ENCODE results near the gene CASTOR2. TPM values are rescaled to one million over a fixed set of nuclear protein-coding genes. Genes with fewer than 3 reads are reported as not detected.
"Not testable (repeated sequence)": the region's sequence is repeated elsewhere in the genome, so short reads cannot be mapped to it uniquely, and the experiment has no call there.

Gene CASTOR2
- polyA plus RNA-seq, 4 donors = 4.3 to 8.9 (median 7.8) TPM

DNA sequence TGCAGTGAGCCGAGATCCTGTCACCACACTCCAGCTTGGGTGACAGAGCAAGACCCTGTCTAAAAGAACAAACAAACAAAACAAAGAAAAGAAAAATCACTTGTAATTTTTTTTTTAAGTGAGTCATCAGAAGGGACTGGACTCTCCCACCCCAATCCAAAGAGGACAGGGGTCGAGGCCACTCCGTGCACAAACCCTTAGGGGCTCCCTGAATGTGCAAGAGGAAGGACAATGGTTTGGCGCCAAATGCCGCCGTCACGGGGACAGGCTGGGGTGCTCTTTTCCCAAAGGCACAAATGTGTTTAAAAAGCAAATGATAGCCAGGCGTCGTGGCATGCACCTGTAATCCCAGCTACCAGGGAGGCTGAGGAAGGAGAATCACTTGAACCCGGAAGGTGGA, 85.3 kb downstream of the CASTOR2 start:
- DNase-seq (ENCODE audit: low read depth in 4 of 4, low spot score in 3 of 4) = no peak

GRCh38 chr7:75050501-75050900, 86.0 kb downstream of the CASTOR2 start:
- no peak for DNase-seq (ENCODE audit: low read depth in 4 of 4, low spot score in 3 of 4)

- DNase-seq (ENCODE audit: low read depth in 4 of 4, low spot score in 3 of 4) = no peak
These were observed 90.2 kb downstream of the CASTOR2 start for GRCh38 chr7:75054744-75055143.

DNA sequence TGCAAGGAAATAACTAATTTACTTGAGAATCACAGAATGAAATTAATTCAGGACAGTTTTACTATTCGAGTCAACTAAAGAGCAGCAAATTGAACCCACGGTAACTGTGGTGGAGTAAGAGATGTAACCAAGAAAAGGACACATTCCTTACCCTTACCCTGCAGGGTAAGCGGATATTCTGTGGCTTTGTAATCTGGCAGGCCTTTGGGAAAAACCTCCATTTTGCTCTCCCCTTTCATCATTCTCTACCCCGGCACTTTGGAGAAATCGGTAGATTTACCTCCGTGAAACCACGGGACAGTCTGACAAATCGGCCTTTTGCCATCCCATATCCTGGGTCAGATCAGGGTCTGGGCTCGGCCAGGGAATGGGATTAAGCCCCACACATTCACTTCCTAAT, 90.7 kb downstream of the CASTOR2 start:
- DNase-seq (ENCODE audit: low read depth in 4 of 4, low spot score in 3 of 4) = no peak

DNA sequence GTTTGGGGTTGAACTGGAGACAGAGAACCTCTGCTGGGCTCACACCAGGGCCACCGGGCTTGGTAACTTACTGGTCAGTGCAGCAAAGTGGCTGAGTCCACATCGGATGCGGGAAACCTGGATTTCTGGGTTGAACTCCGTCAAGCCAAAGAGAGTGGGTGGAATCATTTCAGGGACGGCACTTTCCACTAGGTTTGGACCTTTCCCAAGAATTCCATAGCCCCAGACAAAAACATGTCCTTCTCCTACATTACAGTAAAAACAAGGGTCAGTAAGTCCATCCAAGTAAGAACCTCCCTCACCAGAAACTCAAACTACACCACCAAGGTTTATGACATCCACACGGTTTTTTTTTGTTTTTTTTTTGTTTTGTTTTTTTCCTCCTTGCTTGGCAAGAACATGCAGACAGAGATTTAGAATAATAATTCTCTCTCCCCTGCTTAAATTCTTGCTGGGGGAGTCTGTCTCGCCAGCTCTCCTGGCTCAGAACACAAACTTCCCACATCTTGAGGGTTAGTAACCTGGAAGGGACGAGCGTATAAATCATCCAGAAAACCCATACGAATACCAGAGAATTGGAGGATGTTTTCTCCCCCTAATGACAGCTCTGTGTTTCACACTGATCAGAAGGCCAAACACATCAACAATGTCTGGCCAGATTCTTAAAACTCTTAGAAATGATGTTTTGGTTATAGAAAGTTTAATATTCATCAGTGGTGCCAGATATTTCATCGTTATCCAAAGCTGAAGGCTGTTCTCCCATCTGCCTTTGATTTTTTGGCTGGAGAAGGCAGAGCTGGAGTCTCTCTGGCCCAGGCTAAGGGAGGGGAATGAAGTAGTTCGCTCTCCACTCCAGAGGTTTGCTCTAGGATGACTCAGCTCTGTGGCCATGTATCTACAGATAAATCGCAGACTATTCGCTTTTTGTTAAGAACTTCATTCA, 91.6 kb downstream of the CASTOR2 start:
- no peak for DNase-seq (ENCODE audit: low read depth in 4 of 4, low spot score in 3 of 4)

DNA sequence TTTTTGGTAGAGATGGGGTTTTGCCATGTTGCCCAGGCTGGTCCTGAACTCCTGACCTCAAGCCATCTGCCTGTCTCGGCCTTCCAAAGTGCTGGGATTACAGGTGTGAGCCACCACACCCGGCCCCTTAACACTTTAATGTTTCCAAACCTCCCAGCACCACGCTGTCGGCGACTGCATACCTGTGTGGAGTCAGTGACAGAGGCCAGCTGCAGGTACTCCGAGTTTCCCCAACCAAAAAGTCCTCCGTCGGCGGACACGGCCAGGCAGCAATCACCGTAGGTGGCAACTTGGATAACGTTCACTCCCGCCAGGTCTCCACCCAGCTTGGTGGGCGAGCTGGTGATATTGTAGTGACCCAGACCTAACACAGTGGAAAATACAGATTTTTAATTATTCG, 93.9 kb downstream of the CASTOR2 start:
- no peak for DNase-seq (ENCODE audit: low read depth in 4 of 4, low spot score in 3 of 4)

DNA sequence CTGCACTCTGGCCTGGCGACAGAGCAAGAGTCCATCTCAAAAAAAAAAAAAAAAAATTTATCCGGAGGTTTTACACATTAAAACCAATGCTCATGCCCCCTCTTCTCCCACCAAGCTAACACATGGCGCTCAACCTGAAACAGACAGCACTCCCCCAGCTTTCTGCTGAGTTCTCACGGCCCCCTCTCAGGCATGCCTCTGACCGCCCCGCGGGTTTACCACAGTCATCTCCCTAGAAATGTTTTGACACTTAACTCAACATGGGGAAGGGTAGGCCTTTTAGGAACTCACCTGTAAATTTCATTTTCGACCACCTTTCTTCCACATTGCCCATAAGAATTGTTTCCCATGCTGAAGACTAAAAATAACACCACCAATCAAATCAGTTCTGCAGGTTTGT, 99.8 kb downstream of the CASTOR2 start:
- no peak for DNase-seq (ENCODE audit: low read depth in 4 of 4, low spot score in 3 of 4)

DNA sequence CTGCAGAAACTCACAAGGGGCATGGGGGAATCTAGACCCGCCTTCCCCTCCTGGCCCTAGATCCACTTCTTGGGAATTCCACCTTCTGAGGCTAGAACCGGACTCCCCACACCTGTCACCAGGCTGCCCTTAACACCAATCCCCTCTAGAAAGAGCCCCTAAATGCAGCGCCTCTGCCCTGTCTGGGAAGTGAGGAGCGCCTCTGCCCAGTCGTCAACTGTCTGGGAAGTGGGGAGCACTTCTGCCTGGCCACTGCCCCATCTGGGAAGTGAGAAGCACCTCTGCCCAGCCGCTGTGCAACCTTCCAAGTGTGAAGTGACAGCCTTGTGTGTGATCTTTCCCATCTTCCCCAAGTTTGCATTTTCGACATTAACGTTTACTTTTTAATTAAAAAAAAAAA, 100.3 kb downstream of the CASTOR2 start:
- no peak for DNase-seq (ENCODE audit: low read depth in 4 of 4, low spot score in 3 of 4)

DNA sequence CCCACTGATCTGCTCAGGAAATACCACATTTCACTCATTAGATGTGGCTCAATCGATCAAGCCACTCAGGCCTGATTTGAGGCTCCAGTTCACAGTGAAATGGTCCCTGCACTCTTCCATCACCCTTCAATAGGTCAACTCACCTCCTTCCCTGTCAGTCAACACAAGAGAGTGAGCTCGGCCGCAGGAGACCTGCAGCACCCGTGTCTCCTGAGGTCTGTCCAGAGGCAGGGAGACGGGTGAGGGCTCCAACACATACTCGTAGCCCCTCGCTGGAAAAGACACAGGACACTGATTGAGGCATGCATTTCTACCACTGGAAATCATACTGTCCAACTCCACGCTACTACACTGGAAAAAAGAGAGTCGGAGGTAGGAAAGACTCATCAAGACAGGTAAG, 102.0 kb downstream of the CASTOR2 start:
- no peak for DNase-seq (ENCODE audit: low read depth in 4 of 4, low spot score in 3 of 4)

- no peak for DNase-seq (ENCODE audit: low read depth in 4 of 4, low spot score in 3 of 4)
These were observed 108.4 kb downstream of the CASTOR2 start for GRCh38 chr7:75072981-75073283.

- not testable (repeated sequence) for DNase-seq (ENCODE audit: low read depth in 4 of 4, low spot score in 3 of 4)
These were observed 109.7 kb downstream of the CASTOR2 start for GRCh38 chr7:75074262-75074641.

Other genes starting within 250 kb of the CASTOR2 start
- 1 to 10 TPM; 1.3 to 2.7 (median 1.7) TPM for gene NCF1, start 190.7 kb upstream of the CASTOR2 start, polyA plus RNA-seq (ENCODE audit: insufficient read length in 4 of 4)
- 10 to 100 TPM; 22.7 to 39.2 (median 32.2) TPM for gene GTF2IRD2, start 113.1 kb upstream of the CASTOR2 start, polyA plus RNA-seq (ENCODE audit: insufficient read length in 4 of 4)
- gene RCC1L, start 109.1 kb downstream of the CASTOR2 start, polyA plus RNA-seq (ENCODE audit: insufficient read length in 4 of 4) = 10 to 100 TPM; 32.3 to 46.5 (median 43.4) TPM
- gene GTF2IRD2B, start 127.9 kb downstream of the CASTOR2 start, polyA plus RNA-seq (ENCODE audit: insufficient read length in 4 of 4) = 10 to 100 TPM; 43.2 to 67.2 (median 46.9) TPM